D721Med (cell line): ENCODE results near the gene ATAD1.
"Not testable (repeated sequence)": the region's sequence is repeated elsewhere in the genome, so short reads cannot be mapped to it uniquely, and the experiment has no call there.

Experiments used
- DNase-seq: peaks from one replicate; pipeline ENCODE4 v3.0.0; 2011; ENCODE audit warnings: low spot score; ENCODE audit not compliant: insufficient read length
- FAIRE-seq: peaks from 2 replicates; lab custom pipeline; 2011; peaks lifted over from hg19 to GRCh38; lab: Jason Lieb, UNC
- TF ChIP-seq, protein P1 (sequence below): IDR thresholded peaks from 2 replicates; pipeline ENCODE4 v1.5.1; 2012; ENCODE audit warnings: mild to moderate bottlenecking, control low read depth; ENCODE audit not compliant: insufficient read depth; ENCODE audit errors: missing control alignments

ATAD1 gene

DNA sequence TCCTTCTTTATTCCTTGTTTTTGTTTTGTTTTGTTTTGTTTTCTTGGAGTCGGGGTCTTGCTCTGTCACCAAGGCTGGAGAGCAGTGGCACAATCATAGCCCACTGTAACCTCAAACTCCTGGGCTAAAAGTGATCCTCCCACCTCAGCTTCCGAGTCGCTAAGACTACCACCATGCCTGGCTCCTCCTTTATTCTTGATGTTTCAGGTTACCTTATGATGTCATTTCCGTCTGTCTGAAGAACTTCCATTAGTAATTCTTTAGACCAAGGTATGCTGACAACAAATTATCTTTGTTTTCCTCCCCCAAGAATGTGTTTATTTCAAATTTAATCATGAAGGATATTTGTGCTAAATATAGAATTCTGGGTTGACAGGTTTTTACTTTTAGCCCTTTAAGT is 18.1 kb upstream of the ATAD1 start:
- TF ChIP-seq, protein P1, sequence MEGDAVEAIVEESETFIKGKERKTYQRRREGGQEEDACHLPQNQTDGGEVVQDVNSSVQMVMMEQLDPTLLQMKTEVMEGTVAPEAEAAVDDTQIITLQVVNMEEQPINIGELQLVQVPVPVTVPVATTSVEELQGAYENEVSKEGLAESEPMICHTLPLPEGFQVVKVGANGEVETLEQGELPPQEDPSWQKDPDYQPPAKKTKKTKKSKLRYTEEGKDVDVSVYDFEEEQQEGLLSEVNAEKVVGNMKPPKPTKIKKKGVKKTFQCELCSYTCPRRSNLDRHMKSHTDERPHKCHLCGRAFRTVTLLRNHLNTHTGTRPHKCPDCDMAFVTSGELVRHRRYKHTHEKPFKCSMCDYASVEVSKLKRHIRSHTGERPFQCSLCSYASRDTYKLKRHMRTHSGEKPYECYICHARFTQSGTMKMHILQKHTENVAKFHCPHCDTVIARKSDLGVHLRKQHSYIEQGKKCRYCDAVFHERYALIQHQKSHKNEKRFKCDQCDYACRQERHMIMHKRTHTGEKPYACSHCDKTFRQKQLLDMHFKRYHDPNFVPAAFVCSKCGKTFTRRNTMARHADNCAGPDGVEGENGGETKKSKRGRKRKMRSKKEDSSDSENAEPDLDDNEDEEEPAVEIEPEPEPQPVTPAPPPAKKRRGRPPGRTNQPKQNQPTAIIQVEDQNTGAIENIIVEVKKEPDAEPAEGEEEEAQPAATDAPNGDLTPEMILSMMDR: no peak
- FAIRE-seq: no peak
- DNase-seq: no peak

DNA sequence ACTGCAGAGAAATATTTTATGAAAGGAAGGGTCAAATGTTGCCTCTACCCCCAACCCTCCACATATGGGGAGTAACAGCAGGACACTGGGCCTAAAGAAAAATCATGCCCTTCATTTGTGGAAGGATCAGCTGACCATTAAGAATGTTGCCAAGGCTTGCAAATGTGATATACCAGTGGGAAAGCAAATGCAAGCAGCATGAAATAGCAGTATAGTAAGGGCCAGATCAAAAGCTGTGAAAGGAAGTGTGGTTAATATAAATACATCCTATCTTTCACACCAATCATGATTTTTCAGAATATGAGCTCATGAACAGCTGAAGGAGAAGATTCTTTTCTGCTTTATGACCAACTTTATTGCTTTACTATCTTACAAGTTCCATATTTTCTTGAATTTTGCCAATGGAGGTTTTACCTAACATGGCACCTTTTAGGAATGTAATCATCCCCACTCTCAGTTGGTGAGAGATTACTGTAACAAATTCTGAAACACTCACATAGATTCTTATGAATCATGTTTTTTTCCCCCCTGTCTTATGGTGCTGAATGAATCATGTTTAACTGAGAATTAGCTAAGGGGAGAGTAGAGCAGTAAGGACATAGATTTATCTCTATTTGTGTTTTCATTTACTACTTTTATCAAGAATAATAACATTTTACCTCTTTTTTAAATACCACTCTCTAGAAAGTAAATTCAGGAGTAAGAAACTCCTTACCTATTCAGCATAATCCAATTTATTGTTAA is 12.1 kb upstream of the ATAD1 start:
- TF ChIP-seq, protein P1: no peak
- DNase-seq: no peak
- FAIRE-seq: no peak

DNA sequence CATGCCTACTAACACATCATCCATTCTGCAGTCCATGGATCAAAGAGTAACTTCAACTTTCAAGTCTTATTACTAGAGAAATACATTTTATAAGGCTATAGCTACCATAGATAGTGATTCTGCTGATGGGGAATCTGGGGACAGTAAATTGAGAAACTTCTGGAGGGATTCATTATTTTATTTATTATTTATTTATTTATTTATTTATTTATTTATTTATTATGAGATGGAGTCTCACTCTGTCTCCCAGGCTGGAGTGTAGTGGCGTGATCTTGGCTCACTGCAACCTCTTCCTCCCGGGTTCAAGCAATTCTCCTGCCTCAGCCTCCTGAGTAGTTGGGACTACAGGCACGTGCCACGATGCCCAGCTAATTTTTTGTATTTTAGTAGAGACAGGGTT is 11.0 kb upstream of the ATAD1 start:
- not testable (repeated sequence) for DNase-seq, FAIRE-seq

DNA sequence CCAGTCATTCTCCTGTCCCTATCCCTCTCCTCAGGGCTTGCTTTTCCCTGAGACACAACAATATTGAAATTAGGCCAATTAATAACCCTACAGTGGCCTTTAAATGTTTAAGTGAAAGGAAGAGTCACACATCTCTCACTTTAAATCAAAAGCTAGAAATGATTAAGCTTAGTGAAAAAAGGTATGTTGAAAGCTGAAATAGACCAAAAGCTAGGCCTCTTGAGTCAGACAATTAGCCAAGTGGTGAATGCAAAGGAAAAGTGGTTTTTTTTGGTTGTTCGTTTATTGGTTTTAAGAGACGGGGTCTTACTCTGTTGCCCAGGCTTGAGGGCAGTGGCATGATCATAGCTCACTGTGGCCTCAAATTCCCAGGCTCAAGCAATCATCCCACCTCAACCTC is 9.7 kb upstream of the ATAD1 start:
- TF ChIP-seq, protein P1: no peak
- FAIRE-seq: no peak

DNA sequence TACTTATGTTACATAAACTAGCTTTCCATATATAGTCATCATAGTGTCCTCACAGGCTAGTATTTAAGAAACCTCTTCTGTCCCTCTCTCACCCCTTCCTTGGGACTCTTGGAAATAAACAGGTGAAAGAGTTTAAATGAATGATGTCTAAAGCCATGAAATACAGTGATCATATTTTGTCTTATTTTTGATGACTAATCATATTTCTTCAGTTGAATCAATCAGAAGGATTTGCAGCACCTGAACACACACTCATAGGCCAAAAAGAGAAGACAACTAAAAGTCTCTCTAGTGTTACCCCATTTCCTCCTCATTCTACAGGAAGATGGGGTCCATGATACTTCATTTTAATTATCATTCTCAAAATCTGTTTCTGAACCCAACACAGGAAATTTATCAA is 8.6 kb upstream of the ATAD1 start:
- TF ChIP-seq, protein P1: no peak
- FAIRE-seq (no peak), DNase-seq (no peak)

More for the DNA sequence above, 9.7 kb upstream of the ATAD1 start:
- no peak for DNase-seq

DNA sequence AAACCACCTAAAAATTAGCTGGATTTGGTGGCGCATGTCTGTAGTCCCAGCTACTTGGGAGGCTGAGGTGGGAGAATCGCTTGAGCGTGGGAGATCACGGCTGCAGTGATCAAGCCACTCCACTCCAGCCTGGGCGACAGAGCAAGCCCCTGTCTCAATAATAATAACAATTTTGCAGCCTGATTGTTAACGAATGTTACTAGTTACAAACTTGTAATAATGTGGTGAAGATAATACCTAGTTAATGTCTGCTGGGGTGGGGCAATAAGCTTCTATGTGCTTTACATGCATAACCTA is 1.2 kb upstream of the ATAD1 start:
- TF ChIP-seq, protein P1: no peak
- DNase-seq (no peak), FAIRE-seq (no peak)

DNA sequence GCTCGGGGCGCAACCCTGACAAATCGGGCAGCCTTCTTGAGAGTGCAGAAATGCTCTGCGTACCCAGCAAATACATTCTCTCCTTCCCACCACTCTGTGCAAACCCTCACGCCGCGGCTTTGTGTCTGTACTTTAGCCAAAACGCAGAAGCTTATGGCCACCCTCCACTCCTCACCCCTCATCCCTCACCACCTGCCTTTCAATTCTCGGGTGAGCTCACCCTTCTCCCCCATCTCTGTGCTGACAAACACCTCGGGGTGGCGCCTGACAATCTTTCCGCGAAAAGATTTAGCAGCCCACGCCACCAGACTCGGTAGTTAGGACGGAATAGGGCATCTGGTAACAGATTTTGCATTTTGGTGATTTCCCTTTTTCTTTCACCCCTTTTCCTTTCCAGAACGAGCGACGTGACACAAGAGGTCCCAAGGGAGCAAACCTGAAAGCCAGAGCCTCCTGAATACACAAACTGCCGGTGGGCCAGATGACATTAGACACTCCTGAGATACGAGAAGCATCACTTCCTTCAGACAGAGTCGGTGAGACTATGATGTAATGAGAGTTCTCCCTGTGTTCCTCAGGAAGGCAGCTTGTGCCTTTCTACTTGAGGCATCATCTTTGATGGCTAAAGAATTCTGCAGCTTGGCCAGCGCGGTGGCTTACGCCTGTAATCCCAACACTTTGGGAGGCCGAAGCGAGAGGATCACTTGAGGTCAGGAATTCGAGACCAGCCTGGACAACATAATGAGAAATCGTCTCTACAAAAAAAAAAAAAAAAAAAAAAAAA is 671 bp upstream of the ATAD1 start:
- no peak for FAIRE-seq

More for the DNA sequence above, 671 bp upstream of the ATAD1 start:
- TF ChIP-seq, protein P1: no peak
- no peak for DNase-seq
